ENCODE measurements around the gene MAP3K8.

GRCh38 chr10:30386801-30387588 is 47.0 kb upstream of the MAP3K8 start:
- TF ChIP-seq CTCF (IDR thresholded peaks at IDR 0.05) (no peak), POLR2A (IDR thresholded peaks at IDR 0.05) (no peak)
